GM10266 (cell line): Measurements from ENCODE around the gene STAT5A.
"Not testable (repeated sequence)": the region's sequence is repeated elsewhere in the genome, so short reads cannot be mapped to it uniquely, and the experiment has no call there.

Source experiments
- DNase-seq: peaks from one replicate; pipeline ENCODE4 v3.0.0; 2012; ENCODE audit errors: extremely low spot score
- TF ChIP-seq, protein P1 (sequence below): IDR thresholded peaks from 2 replicates; pipeline ENCODE4 v1.5.1; 2012; ENCODE audit warnings: mild to moderate bottlenecking, low read depth; ENCODE audit not compliant: control insufficient read depth, insufficient read depth; ENCODE audit errors: missing control alignments

STAT5A gene

DNA sequence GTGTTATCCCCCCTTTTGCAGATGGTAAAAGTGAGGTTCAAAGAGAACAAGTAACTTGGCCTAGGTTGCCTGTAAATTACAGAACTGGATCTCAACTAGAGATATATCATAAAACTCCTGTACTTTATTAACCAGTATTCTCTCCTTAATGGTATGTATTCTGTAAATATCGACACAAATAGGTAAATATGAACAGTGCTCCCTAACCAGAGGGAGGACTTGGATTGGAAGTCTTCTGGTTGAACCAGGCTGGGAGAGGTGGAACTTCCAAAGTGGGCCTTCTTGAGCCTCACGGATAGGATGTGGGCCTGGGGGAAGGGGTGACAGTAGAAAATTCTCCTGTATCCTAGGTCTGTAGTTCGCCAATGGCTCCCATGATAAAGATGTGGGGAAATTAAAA, 7.7 kb downstream of the STAT5A start:
- DNase-seq: no peak
- TF ChIP-seq, protein P1, sequence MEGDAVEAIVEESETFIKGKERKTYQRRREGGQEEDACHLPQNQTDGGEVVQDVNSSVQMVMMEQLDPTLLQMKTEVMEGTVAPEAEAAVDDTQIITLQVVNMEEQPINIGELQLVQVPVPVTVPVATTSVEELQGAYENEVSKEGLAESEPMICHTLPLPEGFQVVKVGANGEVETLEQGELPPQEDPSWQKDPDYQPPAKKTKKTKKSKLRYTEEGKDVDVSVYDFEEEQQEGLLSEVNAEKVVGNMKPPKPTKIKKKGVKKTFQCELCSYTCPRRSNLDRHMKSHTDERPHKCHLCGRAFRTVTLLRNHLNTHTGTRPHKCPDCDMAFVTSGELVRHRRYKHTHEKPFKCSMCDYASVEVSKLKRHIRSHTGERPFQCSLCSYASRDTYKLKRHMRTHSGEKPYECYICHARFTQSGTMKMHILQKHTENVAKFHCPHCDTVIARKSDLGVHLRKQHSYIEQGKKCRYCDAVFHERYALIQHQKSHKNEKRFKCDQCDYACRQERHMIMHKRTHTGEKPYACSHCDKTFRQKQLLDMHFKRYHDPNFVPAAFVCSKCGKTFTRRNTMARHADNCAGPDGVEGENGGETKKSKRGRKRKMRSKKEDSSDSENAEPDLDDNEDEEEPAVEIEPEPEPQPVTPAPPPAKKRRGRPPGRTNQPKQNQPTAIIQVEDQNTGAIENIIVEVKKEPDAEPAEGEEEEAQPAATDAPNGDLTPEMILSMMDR: no peak

DNA sequence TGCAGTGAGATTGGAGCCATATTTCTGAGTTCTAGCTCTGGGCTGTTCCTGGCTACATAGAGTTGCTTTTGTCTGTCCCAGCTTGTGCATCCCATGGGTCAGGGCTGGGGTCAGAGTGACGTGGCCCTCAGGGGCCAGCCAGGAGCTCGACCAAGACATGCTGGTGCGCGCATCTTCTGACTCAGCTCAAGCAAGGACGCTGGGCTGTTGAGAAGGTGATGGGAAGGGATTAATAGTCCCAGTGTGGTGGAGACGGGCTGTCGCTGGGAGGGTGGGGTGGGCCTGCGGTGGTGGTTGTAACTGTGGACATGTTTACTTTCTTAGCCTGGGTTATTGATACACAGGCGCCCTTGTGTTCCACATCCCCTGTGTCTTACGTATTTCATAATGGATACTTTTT, 9.5 kb downstream of the STAT5A start:
- not testable (repeated sequence) for DNase-seq

DNA sequence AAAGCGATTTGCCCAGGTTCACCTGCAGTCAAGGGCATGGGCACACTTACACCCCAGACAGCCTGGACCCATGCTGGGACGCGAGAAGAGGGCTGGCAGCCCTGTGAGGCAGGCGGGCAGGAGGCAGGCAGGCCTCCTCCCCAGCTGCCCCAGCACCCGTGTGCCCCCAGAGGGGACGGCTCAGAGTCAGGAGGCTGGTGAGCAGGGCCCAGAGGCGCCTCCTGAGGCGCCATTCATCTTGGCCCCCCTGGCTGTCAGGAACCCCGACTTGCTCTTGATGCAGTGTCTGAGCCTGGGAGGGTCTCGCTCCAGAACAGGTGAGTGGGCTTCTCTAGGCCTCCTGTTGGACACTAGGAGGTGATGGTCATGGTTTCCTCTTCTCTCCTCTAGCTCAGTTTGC, 11.1 kb downstream of the STAT5A start:
- DNase-seq: not testable (repeated sequence)

DNA sequence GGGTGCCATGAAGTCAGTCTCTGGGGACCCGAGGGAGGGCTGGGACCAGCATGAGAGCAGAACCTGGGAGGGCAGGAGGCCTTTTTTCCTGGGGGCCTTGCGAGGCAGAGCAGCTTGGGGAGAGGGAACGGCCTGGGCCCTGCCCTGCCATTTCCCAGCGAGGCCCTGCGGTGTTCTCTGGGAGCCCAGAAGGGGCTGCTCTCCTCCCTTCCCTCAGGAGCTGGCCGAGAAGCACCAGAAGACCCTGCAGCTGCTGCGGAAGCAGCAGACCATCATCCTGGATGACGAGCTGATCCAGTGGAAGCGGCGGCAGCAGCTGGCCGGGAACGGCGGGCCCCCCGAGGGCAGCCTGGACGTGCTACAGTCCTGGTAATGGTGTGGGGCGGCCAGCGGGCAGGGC, 11.6 kb downstream of the STAT5A start:
- not testable (repeated sequence) for DNase-seq

DNA sequence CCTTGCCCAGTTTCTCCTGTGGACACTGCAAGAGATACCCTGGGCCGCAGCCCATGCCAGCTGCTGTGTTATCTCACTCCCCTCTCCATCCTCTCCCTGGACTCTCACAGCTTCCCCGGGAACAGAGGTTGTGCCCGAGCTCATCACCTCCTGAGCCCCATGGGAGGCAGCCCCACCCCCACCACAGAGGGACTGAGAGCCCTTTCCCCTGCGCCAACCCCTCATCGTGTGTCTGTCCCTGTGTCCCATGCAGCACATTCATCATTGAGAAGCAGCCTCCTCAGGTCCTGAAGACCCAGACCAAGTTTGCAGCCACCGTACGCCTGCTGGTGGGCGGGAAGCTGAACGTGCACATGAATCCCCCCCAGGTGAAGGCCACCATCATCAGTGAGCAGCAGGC, 12.7 kb downstream of the STAT5A start:
- TF ChIP-seq, protein P1: no peak

DNA sequence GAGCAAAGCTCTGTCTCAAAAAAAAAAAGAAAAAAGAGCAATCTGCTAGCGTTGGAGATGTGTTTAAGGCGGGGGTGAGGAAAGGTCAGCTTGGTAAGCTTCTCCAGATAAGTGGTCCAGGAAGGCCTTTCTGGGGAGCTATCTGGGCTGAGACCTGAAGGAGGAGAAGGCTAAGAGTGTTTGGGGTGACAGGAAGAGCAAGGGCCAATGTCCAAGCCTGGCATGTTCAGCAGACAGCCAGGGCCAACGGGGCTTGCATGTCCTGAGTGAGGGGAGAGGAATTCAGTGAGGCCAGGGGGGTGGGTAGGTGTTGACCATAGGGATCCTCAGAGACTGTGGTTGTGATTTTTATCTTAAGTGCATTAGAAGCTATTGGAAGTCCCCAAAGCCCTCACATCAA, 15.4 kb downstream of the STAT5A start:
- TF ChIP-seq, protein P1: no peak
- no peak for DNase-seq

More for the DNA sequence above, 12.7 kb downstream of the STAT5A start:
- DNase-seq: no peak

DNA sequence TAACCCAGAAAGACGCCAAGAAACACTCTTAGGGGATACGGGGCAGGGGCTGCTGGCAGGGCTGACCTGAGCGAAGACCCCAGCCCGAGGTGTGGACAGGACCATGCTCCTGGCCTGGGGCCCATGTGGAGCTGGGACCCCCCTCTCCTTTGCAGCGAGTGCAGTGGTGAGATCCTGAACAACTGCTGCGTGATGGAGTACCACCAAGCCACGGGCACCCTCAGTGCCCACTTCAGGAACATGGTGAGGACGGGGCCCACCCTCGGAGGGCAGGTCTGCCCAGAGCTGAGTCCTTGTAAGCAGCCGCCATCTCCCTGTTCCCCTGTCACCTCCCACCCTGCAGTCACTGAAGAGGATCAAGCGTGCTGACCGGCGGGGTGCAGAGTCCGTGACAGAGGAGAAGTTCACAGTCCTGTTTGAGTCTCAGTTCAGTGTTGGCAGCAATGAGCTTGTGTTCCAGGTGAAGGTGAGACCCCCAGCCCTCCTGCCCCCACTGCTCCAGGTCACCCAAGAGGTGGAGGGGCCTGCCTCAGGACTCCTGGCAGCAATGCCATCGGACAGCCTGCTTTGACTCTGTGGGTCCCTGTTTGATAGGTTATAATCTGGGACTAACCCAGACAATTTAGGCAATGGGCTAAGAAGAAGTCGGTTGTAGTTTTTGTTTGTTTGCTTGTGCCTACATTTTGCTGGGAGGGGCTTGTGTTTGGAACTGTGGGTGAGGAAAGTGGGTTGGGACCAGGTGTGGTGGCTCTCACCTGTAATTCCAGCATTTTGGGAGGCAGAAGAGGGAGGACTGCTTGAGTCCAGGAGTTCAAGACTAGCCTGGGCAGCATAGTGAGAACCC, 16.1 kb downstream of the STAT5A start:
- no peak for DNase-seq
- TF ChIP-seq, protein P1: no peak

DNA sequence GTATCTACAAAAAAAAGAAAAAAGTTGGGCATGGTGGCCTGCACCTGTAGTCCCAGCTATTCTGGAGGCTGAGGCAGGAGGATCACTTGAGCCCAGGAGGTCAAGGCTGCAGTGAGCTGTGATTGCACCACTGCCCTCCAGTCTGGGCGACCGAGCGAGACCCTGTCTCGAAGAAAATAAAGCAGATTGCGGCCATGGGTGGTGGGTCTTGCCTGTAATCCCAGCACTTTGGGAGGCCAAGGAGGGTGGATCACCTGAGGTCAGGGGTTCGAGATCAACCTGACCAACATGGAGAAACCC, 16.7 kb downstream of the STAT5A start:
- not testable (repeated sequence) for DNase-seq

DNA sequence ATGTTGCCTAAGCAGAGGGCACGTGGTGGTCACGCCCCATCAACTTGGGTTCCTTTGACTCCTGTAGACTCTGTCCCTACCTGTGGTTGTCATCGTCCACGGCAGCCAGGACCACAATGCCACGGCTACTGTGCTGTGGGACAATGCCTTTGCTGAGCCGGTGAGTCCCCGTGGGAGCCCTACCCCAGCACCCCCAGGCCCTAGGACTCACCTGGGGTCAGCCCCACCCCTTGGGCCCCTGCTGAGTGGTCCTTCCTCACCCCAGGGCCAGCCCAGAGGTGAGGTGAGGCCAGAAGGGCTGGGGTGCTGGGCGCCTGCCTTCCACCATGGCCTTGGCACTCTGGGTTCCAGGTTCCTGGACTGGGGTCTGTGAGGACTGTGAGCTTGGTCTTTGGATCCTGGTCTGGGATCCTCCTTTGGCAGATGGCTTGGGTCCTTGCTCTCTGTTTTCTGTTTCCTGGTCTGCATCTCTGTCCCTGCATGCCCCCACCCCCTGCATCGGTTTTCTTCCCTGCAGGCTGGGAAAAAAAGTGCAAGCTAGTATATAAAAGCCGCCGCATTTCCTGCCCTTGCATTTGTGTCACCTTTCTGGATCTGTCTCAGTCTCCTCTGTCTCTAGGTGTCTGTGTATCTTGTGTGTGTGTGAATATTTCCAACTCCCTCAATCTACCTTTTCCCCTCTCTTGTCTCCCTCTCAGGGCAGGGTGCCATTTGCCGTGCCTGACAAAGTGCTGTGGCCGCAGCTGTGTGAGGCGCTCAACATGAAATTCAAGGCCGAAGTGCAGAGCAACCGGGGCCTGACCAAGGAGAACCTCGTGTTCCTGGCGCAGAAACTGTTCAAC, 17.5 kb downstream of the STAT5A start:
- no peak for DNase-seq
- TF ChIP-seq, protein P1: no peak
